HUES6 (cell line): ENCODE data around the gene PPP2R5B.

Experiments
- H3K27ac ChIP-seq: 2 replicates; pipeline ENCODE4 v1.7.0; 2013; ENCODE audit warnings: low read depth, mild to moderate bottlenecking, low read length, inconsistent platforms
- H3K27me3 ChIP-seq: 2 replicates; pipeline ENCODE4 v1.6.1; 2013; ENCODE audit warnings: low read length; ENCODE audit not compliant: control insufficient read depth, insufficient read depth
- H3K36me3 ChIP-seq: 2 replicates; pipeline ENCODE4 v1.6.1; 2013; ENCODE audit warnings: low read length; ENCODE audit not compliant: control insufficient read depth, insufficient read depth
- H3K4me1 ChIP-seq: 2 replicates; pipeline ENCODE4 v1.6.1; 2013; ENCODE audit warnings: low read length; ENCODE audit not compliant: control insufficient read depth, insufficient read depth
- H3K4me3 ChIP-seq: 2 replicates; pipeline ENCODE4 v1.5.1; 2013; ENCODE audit warnings: low read depth, low read length
- H3K9ac ChIP-seq: one replicate; pipeline ENCODE4 v1.6.1; 2013; ENCODE audit warnings: mild to moderate bottlenecking, low read length
- H3K9me3 ChIP-seq: 2 replicates; pipeline ENCODE4 v1.6.1; 2013; ENCODE audit warnings: low read depth, low read length; ENCODE audit not compliant: control insufficient read depth, insufficient read depth

The PPP2R5B gene

DNA sequence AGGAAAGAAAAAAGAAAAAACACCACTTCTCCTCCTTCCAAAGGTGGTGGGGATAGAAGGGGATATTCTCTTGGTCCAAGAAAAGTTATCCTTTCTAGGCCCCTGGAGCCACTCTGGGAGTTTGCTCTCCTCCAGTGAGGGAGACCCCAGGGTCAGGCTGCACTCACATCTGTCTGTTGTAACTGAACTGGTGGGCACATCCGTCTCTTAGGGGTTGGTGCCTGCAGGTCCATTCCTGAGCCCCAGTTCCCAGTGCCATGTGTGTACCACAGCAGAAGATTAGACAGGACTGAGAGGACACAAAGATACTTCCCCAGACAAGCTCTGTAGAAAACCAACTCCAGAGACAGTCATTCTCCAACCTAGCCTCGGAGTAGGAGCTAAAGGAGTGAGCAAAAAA, 4.4 kb upstream of the PPP2R5B start:
- Histone ChIP-seq H3K27me3 (peaks cover 3% of the 10 kb centered on the region), H3K4me3 (no peak overlapping the region), H3K4me1 (peaks cover 16% of the 10 kb centered on the region), H3K9me3 (no peaks in the 10 kb centered on the region), H3K9ac (no peak overlapping the region), H3K36me3 (no peaks in the 10 kb centered on the region), H3K27ac (no peak overlapping the region)

DNA sequence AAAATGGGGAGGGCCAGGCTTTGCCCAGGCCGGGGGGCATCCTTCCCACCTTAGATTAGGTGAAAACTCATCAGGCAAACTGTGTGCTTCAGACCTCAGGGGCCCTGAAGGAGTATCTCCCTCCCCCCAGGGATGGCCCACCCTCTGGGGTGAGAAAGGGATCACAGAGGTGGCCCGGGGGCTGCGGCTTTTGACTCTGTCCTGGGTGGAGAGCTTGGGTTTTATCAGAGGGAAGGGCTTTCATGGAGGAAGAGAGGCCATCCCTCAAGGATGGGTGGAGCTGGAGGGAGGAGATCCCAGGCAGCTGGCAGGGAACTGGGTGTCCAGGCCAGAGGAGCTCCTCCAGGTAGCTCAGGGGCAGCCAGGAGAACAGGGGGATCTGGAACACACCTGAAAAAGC, 3.1 kb upstream of the PPP2R5B start:
- Histone ChIP-seq H3K27me3 (peaks cover 6% of the 10 kb centered on the region), H3K4me1 (peaks cover 9% of the 10 kb centered on the region), H3K27ac (no peak overlapping the region), H3K36me3 (no peaks in the 10 kb centered on the region), H3K9me3 (no peaks in the 10 kb centered on the region), H3K4me3 (no peak overlapping the region), H3K9ac (no peak overlapping the region)

DNA sequence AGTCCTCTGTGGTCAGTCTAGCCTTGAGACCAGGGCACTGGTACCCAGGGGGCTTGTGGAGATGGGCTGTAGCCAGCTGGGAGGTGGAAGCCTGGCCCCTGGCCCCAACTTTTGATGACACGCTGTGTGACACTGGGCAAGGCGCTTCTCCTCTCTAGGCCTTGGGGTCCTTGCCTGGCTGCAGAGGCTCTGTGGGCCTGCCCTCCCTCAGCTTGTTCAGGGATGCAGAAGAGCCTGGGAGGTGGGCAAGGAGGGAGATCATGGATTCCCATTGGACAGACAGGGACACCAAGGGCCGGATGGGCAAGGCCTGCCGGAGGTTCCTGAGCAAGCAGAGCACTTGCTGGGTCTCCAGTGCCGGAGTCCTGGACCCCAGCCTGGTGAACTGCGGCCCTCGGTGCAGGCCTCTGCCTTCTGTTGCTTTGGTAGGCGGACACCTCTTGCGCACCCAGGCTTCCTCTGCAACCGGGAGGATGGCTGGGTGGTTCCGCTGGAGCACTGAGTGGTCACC, 1.3 kb upstream of the PPP2R5B start:
- Histone ChIP-seq H3K9me3 (no peaks in the 10 kb centered on the region), H3K27ac (no peak overlapping the region), H3K27me3 (peaks cover 6% of the 10 kb centered on the region), H3K4me1 (peaks cover 6% of the 10 kb centered on the region), H3K4me3 (no peak overlapping the region), H3K9ac (no peak overlapping the region), H3K36me3 (no peaks in the 10 kb centered on the region)

DNA sequence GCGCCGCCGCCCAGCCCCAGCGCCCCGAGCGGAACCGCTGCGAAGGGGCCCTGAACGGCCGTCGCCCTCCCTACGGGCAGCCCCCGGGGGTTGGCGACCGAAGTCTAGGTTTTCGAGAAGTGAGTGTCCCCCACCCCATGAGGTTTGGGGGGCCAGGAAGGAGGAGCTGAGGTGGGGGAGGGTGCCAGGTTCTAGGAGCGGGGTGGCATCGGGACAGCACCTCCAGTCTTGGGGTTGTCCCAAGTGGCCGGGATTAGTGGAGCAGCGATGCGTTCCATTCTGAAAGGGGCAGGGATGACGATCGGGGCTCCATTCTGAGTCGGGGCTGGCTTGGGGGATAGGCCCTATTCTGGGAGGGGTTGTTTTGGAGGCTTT, 408 bp downstream of the PPP2R5B start:
- Histone ChIP-seq H3K9ac (no peak overlapping the region), H3K27me3 (peaks cover 6% of the 10 kb centered on the region), H3K36me3 (no peaks in the 10 kb centered on the region), H3K9me3 (no peaks in the 10 kb centered on the region), H3K4me1 (peaks cover 6% of the 10 kb centered on the region), H3K4me3 (peak overlapping the region; percentile 63), H3K27ac (no peak overlapping the region)

DNA sequence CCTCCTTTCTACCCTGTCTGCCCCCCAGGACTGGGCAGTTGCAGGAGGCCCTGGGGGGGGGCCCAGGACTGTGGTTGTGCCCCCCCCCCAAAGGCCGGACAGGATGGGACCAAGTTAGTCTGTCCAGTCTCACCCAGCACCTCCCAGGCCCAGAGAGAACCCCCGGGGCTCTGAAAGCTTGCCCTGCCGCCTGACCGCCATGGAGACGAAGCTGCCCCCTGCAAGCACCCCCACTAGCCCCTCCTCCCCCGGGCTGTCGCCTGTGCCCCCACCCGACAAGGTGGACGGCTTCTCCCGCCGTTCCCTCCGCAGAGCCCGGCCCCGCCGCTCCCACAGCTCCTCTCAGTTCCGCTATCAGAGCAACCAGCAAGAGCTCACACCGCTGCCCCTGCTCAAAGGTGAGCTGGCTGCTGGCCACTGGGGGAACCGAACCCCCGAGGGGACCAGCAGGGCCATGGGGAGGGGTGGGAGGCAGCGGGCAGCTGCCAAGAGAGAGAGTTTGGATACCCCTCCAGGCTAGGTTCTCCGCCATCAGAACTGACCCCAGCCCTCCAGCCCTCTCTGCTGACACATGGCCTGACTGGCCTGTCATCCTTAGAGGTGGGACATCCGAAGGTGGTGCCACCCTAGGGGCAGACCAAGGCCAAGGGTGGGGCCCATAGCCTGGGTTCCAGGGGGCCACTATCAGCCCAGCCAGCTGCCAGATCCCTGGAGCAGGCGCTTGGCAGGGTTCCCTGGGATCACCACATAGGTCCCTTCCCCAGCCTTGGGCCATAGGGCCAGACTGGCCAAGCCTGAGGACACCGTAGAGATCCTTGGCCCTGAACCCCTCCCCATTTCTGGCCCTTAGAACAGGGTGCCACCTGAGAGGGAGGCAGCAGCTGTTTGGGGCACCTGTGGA, 1.3 kb downstream of the PPP2R5B start:
- Histone ChIP-seq H3K27me3 (peaks cover 6% of the 10 kb centered on the region), H3K27ac (no peak overlapping the region), H3K9me3 (no peaks in the 10 kb centered on the region), H3K36me3 (peaks cover 4% of the 10 kb centered on the region; the same call in 1 of the 2 replicates), H3K9ac (no peak overlapping the region), H3K4me3 (peak overlapping the region; percentile 63), H3K4me1 (peaks cover 6% of the 10 kb centered on the region)

DNA sequence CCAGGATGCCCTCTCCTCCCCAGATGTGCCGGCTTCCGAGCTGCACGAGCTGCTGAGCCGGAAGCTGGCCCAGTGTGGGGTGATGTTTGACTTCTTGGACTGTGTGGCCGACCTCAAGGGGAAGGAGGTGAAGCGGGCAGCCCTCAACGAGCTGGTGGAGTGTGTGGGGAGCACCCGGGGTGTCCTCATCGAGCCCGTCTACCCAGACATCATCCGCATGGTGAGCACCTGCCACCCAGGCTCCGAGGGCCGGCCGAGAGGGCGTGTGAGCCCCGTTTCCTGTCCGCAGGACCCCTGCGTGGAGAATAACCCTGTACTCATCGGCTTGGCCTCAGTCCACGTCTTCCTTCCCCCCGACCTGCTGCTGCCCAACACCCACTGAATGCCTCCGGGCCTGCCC, 2.2 kb downstream of the PPP2R5B start:
- Histone ChIP-seq H3K27ac (no peak overlapping the region), H3K36me3 (peaks cover 4% of the 10 kb centered on the region; the same call in 1 of the 2 replicates), H3K4me1 (peaks cover 6% of the 10 kb centered on the region), H3K9me3 (no peaks in the 10 kb centered on the region), H3K4me3 (no peak overlapping the region), H3K9ac (no peak overlapping the region), H3K27me3 (peaks cover 6% of the 10 kb centered on the region)

DNA sequence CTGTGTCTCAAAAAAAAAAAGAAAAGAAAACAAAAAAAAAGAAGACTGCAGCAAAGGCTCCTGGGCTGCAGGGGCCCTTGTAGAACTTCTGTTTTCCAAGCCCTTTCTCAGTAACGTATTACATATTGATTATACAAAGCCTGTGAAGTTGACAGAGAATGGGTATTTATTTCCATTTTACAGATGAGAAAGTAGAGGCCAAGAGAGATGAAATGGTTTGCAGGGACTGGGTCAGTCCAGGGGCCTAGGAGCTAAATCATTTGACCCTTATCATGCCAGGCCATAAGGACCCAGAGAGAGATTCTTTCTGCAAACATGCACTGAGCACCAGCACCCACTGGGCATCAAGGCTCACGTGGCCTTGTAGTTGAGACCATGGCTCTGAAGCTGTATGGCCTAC, 4.5 kb downstream of the PPP2R5B start:
- H3K4me3 ChIP-seq, result no peak overlapping the region
- no peak overlapping the region for H3K9ac ChIP-seq
- H3K9me3 ChIP-seq, result no peaks in the 10 kb centered on the region
- H3K36me3 ChIP-seq, result peaks cover 4% of the 10 kb centered on the region; the same call in 1 of the 2 replicates
- no peak overlapping the region for H3K27ac ChIP-seq
- peaks cover 6% of the 10 kb centered on the region for H3K27me3 ChIP-seq
- H3K4me1 ChIP-seq, result no peaks in the 10 kb centered on the region; the same call in 1 of the 2 replicates

DNA sequence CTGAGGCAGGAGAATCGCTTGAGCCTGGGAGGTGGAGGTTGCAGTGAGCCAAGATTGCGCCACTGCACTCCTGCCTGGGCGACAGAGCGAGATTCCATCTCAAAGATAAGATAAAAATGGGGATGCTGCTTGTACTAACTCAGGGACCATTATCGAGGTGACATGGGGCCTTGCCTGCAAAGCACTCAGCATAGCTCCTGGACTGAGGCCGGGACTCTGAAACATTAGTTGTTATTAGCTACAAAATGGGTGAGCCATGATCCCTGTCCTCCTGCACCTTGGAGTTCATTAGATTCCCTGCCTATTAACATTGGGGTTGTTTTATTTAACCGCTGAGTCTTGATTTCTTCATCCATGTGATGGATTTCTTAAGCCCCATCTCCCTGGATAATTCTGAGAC, 5.1 kb downstream of the PPP2R5B start:
- Histone ChIP-seq H3K9ac (no peak overlapping the region), H3K36me3 (peaks cover 4% of the 10 kb centered on the region; the same call in 1 of the 2 replicates), H3K4me3 (no peak overlapping the region), H3K27me3 (peaks cover 6% of the 10 kb centered on the region), H3K4me1 (no peaks in the 10 kb centered on the region; the same call in 1 of the 2 replicates), H3K27ac (no peak overlapping the region), H3K9me3 (no peaks in the 10 kb centered on the region)

DNA sequence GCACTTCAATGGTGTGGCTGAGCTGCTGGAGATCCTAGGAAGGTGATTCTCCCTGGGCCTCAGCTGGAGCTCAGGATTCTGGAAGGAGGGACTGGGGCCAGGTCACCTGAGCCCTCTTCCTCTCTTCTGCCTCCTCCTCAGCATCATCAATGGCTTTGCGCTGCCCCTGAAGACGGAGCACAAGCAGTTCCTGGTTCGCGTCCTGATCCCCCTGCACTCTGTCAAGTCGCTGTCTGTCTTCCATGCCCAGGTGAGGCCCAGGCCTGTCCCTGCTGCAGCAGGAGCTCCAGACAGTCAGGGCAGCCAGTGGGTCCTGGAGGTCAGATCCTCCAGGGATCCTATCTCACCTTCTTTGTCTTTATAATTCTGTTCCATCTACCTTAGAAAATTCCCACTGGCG, 5.9 kb downstream of the PPP2R5B start:
- no peak overlapping the region for H3K27ac ChIP-seq
- peaks cover 4% of the 10 kb centered on the region; the same call in 1 of the 2 replicates for H3K36me3 ChIP-seq
- peaks cover 4% of the 10 kb centered on the region for H3K4me1 ChIP-seq
- H3K4me3 ChIP-seq, result no peak overlapping the region
- H3K27me3 ChIP-seq, result peaks cover under 1% of the 10 kb centered on the region; the same call in 1 of the 2 replicates
- no peak overlapping the region for H3K9ac ChIP-seq
- no peaks in the 10 kb centered on the region for H3K9me3 ChIP-seq

DNA sequence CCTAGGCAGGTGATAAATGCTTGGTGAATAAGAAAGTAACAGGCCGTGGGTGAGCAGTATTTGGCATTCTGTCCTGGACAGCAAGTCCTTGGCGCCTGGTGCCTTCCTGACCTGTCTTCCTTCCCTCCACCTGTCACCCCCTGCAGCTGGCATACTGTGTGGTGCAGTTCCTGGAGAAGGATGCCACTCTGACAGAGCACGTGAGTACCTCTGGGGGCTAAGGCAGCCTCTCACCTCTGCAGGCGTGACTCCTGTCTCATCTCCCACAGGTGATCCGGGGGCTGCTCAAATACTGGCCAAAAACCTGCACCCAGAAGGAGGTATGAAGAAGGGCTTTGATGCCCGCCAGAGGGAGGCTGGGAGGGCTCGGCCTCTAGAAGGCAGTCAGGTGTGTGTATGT, 6.8 kb downstream of the PPP2R5B start:
- Histone ChIP-seq H3K4me3 (no peak overlapping the region), H3K9ac (no peak overlapping the region), H3K27ac (no peak overlapping the region), H3K27me3 (no peaks in the 10 kb centered on the region), H3K4me1 (peaks cover 10% of the 10 kb centered on the region), H3K9me3 (no peaks in the 10 kb centered on the region), H3K36me3 (peaks cover 4% of the 10 kb centered on the region; the same call in 1 of the 2 replicates)

DNA sequence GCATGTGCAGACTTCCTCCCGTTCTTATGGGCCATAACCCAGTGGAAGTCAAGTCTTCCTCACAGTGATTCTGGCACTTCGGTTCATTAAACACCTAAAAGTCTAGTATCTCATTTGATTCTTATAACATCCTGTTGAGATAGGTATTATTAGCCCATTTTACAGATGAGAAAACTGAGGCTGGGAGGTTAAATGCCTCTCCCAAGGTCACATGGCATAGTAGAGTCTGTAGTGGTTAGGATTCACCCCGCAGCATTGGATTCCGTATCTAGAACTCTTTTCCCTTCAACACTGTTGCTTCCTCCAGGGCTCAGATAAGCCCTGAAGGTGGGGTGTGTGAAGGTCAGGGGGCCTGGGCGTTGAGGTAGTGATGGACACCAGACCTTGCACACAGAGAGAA, 7.8 kb downstream of the PPP2R5B start:
- H3K4me1 ChIP-seq, result peaks cover 10% of the 10 kb centered on the region
- no peak overlapping the region for H3K27ac ChIP-seq
- H3K9me3 ChIP-seq, result no peaks in the 10 kb centered on the region
- H3K4me3 ChIP-seq, result no peak overlapping the region
- no peak overlapping the region for H3K9ac ChIP-seq
- H3K36me3 ChIP-seq, result peaks cover 4% of the 10 kb centered on the region; the same call in 1 of the 2 replicates
- H3K27me3 ChIP-seq, result no peaks in the 10 kb centered on the region
